Astrocyte of the spinal cord (primary cell): ENCODE measurements around the gene PDE6A.
"Not testable (repeated sequence)": the region's sequence is repeated elsewhere in the genome, so short reads cannot be mapped to it uniquely, and the experiment has no call there.

Source experiments
- DNase-seq: peaks from one replicate; pipeline ENCODE4 v3.0.0; 2011; ENCODE audit warnings: low read depth, low spot score
- H3K4me3 ChIP-seq: 2 replicates; pipeline ENCODE4 v1.5.1; 2011; ENCODE audit warnings: low read depth, mild to moderate bottlenecking, low read length, moderate library complexity
- in situ Hi-C: cut with HindIII; loops from 2 replicates; pipeline ENCODE4 v1.10.0; 2017; ENCODE audit warnings: low sequenced_read_pairs
- TF ChIP-seq, protein P1 (sequence below): IDR thresholded peaks from 2 replicates; pipeline ENCODE4 v1.5.1; 2012; ENCODE audit warnings: low read depth, mild to moderate bottlenecking, low read length, inconsistent platforms

Gene PDE6A

DNA sequence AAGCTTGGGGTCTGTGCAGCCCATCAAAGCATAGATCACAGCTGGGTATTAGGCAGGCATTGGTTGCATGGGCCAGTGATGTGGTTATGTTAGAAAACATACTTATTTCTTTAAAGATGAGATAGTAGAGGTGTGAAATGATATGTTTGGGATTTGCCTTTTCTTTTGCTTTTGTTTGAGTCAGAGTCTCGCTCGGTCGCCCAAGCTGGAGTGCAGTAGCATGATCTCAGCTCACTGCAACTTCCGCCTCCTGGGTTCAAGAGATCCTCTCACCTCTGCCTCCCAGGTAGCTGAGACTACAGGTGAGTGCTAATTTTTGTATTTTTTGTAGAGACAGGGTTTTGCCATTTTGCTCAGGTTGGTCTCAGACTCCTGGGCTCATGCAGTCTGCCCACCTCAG is 84.8 kb downstream of the PDE6A start:
- TF ChIP-seq, protein P1, sequence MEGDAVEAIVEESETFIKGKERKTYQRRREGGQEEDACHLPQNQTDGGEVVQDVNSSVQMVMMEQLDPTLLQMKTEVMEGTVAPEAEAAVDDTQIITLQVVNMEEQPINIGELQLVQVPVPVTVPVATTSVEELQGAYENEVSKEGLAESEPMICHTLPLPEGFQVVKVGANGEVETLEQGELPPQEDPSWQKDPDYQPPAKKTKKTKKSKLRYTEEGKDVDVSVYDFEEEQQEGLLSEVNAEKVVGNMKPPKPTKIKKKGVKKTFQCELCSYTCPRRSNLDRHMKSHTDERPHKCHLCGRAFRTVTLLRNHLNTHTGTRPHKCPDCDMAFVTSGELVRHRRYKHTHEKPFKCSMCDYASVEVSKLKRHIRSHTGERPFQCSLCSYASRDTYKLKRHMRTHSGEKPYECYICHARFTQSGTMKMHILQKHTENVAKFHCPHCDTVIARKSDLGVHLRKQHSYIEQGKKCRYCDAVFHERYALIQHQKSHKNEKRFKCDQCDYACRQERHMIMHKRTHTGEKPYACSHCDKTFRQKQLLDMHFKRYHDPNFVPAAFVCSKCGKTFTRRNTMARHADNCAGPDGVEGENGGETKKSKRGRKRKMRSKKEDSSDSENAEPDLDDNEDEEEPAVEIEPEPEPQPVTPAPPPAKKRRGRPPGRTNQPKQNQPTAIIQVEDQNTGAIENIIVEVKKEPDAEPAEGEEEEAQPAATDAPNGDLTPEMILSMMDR = no peak
- no peak overlapping the region for H3K4me3 ChIP-seq
- in situ Hi-C loops = no loop called here
- DNase-seq = no peak

DNA sequence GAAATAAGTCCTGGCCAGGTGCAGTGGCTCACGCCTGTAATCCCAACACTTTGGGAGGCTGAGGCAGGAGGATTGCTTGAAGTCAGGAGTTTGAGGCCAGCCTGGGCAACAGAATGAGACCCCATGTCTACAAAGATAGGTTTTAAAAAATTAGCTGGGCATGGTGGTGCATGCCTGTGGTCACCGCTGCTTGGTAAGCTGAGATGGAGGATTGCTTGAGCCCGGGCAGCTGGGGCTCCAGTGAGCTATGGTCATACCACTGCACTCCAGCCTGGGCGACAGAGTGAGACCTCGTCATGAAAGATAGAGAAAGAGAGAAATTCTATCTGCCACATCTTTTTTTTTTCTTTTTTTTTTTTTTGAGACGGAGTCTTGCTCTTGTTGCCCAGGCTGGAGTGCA is 86.1 kb downstream of the PDE6A start:
- in situ Hi-C loops, DNase-seq, H3K4me3 ChIP-seq: not testable (repeated sequence)

DNA sequence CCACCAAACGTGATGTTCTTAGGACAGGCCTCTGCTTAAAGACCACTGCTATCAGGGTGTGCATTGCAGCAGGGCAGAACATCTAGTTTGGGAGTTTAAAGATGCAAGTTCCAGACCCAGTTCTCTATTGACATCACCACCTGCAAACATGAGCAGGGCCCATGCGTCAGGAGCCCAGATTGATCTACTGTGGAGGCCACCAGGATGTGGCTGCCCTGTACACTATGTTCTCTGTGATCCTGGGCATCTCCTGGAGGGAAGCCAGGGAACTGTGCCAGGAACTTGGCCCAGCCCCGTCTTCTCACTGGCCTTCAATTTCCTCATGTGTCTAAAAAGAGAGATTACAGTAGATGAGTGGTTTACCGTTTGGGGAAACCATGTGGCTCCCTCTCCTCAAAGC is 87.1 kb downstream of the PDE6A start:
- in situ Hi-C loops = no loop called here
- TF ChIP-seq, protein P1 = no peak
- H3K4me3 ChIP-seq = no peak overlapping the region
- peak; percentile 80 for DNase-seq

DNA sequence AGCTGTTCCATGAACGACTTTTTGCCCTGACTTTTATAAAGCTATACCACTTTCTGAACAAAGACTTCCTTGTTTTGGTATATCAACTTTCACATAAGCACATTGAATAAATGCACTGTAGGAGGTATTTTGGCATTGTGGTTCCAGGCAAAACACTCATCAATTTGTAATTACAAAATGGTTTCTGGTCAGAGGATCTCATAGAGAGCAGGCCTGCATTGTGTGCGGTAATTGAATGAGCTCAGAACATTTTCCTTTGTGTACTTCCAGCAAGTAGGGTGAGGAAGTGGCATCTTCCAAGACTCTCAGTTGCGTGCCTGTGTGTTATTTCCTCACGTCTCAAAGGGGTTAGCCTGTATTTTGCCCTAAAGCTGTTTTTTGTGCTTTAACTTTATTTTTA is 89.2 kb downstream of the PDE6A start:
- TF ChIP-seq, protein P1 = no peak
- in situ Hi-C loops = no loop called here
- DNase-seq = peak; percentile 75
- H3K4me3 ChIP-seq = no peak overlapping the region

DNA sequence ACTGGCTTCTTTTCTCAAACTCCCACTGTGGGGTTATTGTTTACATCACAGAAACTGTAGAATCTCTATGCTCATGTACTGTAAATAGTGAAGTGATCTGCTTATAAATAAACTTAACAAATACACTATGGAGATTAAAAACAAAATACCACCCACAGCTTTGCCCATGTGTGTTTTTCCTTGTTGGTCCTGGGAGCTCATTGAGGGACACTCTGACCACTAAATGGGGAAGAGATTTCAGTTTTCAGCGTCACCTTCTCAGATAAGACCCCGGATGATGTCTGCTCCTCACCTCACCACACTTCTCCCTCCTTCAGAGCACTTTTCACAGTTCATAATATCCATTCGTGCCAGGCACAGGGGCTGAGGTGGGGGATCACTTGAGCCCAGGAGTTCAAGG is 89.7 kb downstream of the PDE6A start:
- TF ChIP-seq, protein P1 = no peak
- H3K4me3 ChIP-seq = no peak overlapping the region
- DNase-seq = no peak
- in situ Hi-C loops = no loop called here

DNA sequence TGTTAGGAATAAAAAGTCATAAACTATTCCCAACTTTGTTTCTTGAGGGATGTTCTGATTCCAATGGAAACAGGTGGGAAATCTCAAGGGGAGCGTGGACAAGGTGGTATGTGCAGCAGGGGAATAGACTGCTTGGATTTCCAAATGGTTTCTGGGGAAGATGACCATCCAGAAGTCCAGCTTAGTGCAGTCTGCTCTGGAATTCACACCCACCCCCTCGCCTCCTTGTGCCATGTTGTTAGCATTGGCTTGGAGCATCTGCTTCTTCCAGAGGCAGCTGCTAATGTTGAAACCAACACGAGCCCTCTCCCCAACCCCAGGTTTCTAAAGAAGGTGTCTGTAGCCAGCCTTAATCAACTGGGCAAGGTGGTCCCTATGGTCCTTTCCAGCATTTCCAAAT is 90.9 kb downstream of the PDE6A start:
- TF ChIP-seq, protein P1 = peak; percentile 0
- in situ Hi-C loops = no loop called here
- DNase-seq = no peak
- no peak overlapping the region for H3K4me3 ChIP-seq

DNA sequence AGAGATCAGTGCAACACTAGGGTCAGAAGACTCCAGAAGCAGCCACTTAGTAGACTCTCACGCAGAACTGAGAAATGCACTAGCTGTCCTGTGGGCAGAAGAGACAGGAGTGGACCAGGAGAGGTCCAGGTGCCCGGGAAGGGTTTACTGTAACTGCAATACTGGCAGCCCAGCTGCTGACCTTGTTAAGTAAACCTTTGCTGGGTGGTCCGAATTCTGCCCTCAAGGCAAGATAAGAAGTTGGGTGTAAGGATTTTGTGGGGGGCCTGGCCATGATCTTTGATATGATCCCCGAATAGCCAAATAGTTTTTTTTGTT is 91.3 kb downstream of the PDE6A start:
- no peak for DNase-seq
- TF ChIP-seq, protein P1 = no peak
- H3K4me3 ChIP-seq = no peak overlapping the region
- in situ Hi-C loops = no loop called here
